Tibial artery (tissue), 4 donors: Measurements from ENCODE around the gene PIGH.

ENCODE experiments used
- DNase-seq, 2 donors: peaks; one replicate each; pipeline ENCODE4 v3.0.0-alpha.2; 2019
- H3K27ac ChIP-seq, 2 donors: fragments of 200-600 bp; sonication (generic) in 1 of 2; 1 replicate in 1 of 2; 2 replicates in 1 of 2; pipeline ENCODE4 v1.5.1; 2018 to 2019; ENCODE audit warnings: mild to moderate bottlenecking in 1 of 2
- H3K27me3 ChIP-seq, 2 donors: fragments of 200-600 bp; sonication (generic) in 1 of 2; one replicate each; pipeline versions ENCODE4 v1.5.1 to v1.6.0; 2016 to 2019
- H3K36me3 ChIP-seq, 3 donors: fragments of 200-600 bp; sonication (generic) in 2 of 3; one replicate each; pipeline ENCODE4 v1.5.1; 2016 to 2019; ENCODE audit warnings: mild to moderate bottlenecking in 2 of 3
- H3K4me1 ChIP-seq, 4 donors: fragments of 200-600 bp; sonication (generic) in 2 of 4; 1 replicate in 3 of 4; 2 replicates in 1 of 4; pipeline ENCODE4 v1.5.1; 2016 to 2019
- H3K4me3 ChIP-seq, 2 donors: fragments of 200-600 bp; sonication (generic) in 1 of 2; 1 replicate in 1 of 2; 2 replicates in 1 of 2; pipeline ENCODE4 v1.5.1; 2018 to 2019; ENCODE audit warnings: mild to moderate bottlenecking in 2 of 2
- H3K9me3 ChIP-seq, 3 donors: fragments of 200-600 bp; sonication (generic) in 1 of 3; one replicate each; pipeline ENCODE4 v1.5.1; 2016 to 2019
- intact Hi-C: fragments of 100-400 bp; cut with DNase I; formaldehyde crosslinking; loops from one replicate; pipeline ENCODE4 v1.15.0; 2023; ENCODE audit warnings: low total_unique reads
- TF ChIP-seq, protein P1 (sequence below), 2 experiments: fragments of 200-600 bp in 1 of 2; fragments of 450-650 bp in 1 of 2; IDR thresholded peaks; one replicate each; pipeline ENCODE4 v1.5.1; 2017 to 2019; ENCODE audit warnings: antibody characterized with exemption in 2 of 2, mild to moderate bottlenecking in 1 of 2, moderate library complexity in 1 of 2

PIGH gene

DNA sequence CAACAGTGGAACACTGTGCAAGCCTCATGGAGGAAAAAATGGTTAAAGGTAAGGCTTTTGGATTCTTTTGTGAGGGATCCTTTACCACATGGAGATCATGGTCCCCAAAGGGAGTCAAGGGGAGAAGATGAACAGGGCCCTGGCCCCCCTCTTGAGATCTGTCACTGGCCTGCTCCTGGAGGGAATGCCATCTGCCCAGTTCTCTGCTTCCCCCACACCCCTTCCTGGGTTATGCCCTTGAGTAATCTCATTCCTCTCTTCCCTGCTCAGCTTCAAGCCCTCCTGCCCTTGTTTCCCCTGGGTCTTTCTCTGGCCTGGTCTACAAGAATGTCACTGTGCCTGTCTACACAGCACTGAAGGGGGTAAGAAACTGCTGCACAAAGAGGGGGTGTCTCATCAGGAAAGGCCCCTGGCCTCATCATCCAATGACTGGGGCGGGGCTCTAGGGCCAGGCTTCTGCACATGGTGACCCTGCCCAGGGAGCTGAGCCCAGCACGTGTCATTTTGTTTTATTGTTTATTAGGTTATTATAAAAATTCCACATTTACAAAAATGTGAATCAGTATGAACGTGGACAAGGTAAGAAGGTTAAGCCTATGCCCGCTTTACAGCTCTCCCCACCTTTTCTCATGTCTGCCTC is 30.3 kb downstream of the PIGH start:
- intact Hi-C loops = loop anchor here (5.0 kb wide), 1 partner anchor 142 kb away; no protein-coding TSS in a partner anchor
- peak in 1 of 2 donors; percentile 24 for DNase-seq
- no peak overlapping the region for H3K4me3 ChIP-seq
- H3K27me3 ChIP-seq = peaks cover 0 to 3% of the 10 kb centered on the region in 2 donors
- no peaks in the 10 kb centered on the region for H3K4me1 ChIP-seq
- TF ChIP-seq, protein P1, sequence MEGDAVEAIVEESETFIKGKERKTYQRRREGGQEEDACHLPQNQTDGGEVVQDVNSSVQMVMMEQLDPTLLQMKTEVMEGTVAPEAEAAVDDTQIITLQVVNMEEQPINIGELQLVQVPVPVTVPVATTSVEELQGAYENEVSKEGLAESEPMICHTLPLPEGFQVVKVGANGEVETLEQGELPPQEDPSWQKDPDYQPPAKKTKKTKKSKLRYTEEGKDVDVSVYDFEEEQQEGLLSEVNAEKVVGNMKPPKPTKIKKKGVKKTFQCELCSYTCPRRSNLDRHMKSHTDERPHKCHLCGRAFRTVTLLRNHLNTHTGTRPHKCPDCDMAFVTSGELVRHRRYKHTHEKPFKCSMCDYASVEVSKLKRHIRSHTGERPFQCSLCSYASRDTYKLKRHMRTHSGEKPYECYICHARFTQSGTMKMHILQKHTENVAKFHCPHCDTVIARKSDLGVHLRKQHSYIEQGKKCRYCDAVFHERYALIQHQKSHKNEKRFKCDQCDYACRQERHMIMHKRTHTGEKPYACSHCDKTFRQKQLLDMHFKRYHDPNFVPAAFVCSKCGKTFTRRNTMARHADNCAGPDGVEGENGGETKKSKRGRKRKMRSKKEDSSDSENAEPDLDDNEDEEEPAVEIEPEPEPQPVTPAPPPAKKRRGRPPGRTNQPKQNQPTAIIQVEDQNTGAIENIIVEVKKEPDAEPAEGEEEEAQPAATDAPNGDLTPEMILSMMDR (IDR thresholded peaks at IDR 0.05) = no peak
- no peak overlapping the region for H3K27ac ChIP-seq
- H3K36me3 ChIP-seq = no peaks in the 10 kb centered on the region
- no peaks in the 10 kb centered on the region for H3K9me3 ChIP-seq

DNA sequence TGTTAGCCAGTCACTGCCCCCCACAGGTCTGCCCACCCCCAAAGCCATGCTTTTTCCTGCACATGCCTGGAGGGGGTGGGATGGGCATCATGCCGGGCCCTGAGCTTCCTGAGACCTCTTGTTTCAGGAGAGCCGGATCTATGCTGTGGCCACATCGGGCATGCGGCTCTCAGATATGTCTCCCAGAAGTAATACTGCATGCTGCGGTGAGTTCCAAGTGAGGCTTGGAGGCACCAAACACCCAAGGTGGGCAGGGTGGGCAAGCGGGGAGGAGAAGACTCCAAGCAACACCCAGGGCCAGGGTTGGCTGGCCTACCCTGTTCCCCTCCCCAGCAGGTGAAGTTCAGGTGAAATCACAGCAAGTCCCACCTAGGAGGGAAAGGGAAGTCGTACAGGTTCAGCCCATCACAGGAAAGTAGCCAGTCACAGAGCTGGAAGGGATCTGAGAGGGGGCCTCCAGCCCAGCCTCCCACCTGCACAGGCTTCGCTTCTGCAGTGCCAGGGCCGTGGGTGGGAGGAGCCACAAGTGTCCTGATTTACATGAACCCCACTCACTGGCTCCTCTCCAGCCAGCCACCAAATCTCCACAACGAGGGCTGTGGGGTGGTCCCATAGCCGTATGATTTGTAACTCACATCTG is 30.9 kb downstream of the PIGH start:
- Histone ChIP-seq H3K4me3 (no peak overlapping the region), H3K4me1 (no peaks in the 10 kb centered on the region), H3K9me3 (no peaks in the 10 kb centered on the region), H3K27ac (no peak overlapping the region), H3K27me3 (peaks cover 0 to 3% of the 10 kb centered on the region in 2 donors), H3K36me3 (no peaks in the 10 kb centered on the region)
- intact Hi-C loops = no loop called here
- peak in 1 of 2 donors; percentile 64 for DNase-seq
- TF ChIP-seq, protein P1 (IDR thresholded peaks at IDR 0.05) = no peak

DNA sequence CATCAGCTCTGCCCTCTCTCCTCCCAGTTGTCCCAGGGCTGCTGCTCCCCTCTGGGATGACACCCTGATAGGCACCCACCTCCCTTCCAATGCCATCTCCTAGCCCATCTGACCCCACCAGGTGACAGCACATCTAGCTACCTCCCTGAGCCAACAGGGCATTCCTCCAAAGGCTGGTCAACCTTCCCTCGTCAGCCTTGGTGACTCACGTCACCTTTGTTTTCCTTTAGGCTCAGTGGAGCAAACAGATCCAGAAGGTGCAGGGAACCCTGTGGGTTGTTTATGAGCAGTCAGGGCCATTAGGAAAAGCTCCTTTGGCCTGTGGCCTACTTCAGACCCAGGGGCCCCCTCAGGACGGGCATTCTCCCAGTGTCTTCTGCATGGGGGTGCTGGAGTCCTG is 32.4 kb downstream of the PIGH start:
- no peaks in the 10 kb centered on the region for H3K9me3 ChIP-seq
- H3K4me3 ChIP-seq = no peak overlapping the region
- intact Hi-C loops = no loop called here
- peaks cover 0 to 3% of the 10 kb centered on the region in 2 donors for H3K27me3 ChIP-seq
- H3K4me1 ChIP-seq = no peaks in the 10 kb centered on the region
- peak in 1 of 2 donors; percentile 50 for DNase-seq
- TF ChIP-seq, protein P1 (IDR thresholded peaks at IDR 0.05) = no peak
- no peak overlapping the region for H3K27ac ChIP-seq
- H3K36me3 ChIP-seq = peaks cover 0 to 3% (median 0%) of the 10 kb centered on the region in 3 donors

DNA sequence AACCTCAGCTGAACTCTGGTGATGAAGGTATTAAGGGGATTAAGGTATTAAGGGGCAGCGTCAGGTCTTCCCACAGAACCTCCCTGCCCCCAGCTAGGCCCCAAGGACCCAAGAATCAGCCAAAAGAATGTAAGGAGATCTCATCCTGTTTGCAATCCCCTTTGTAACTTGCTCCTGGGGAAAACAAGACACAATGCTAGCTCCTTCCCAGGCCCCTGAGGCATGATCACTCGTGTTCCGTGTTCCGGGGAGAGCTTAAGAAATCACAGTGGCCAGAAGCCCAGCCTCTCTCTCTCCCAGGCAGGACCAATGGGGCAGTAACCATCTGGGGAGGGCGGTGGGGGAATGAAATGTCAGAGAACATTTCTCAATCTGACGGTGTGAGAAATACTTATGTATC is 33.2 kb downstream of the PIGH start:
- Histone ChIP-seq H3K4me1 (no peaks in the 10 kb centered on the region), H3K4me3 (no peak overlapping the region), H3K27me3 (peaks cover 0 to 3% of the 10 kb centered on the region in 2 donors), H3K9me3 (no peaks in the 10 kb centered on the region), H3K27ac (no peak overlapping the region), H3K36me3 (peaks cover 0 to 8% (median 0%) of the 10 kb centered on the region in 3 donors)
- peak in 1 of 2 donors; percentile 57 for DNase-seq
- TF ChIP-seq, protein P1 (IDR thresholded peaks at IDR 0.05) = no peak
- intact Hi-C loops = no loop called here

DNA sequence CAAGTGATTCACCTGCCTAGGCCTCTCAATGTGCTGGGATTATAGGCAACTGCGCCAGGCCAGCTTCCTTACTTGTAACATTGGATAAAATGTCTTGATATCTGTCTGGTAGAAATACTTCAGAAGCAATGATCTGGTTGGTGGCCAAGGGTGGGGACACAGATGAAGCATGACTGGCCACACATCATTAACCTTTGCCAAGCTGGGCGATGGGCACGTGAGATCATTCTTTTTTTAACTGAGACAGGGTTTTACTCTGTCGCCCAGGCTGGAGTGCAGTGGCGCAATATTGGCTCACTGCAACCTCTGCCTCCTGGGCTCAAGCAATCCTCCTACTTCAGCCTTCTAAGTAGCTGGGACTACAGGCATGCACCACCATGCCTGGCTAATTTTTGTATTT is 35.8 kb downstream of the PIGH start:
- DNase-seq = peak in 1 of 2 donors; percentile 54
- Histone ChIP-seq H3K9me3 (no peaks in the 10 kb centered on the region), H3K36me3 (peaks cover 0 to 8% (median 0%) of the 10 kb centered on the region in 3 donors), H3K27me3 (no peaks in the 10 kb centered on the region), H3K4me1 (no peaks in the 10 kb centered on the region), H3K4me3 (no peak overlapping the region), H3K27ac (no peak overlapping the region)
- TF ChIP-seq, protein P1 (IDR thresholded peaks at IDR 0.05) = no peak
- intact Hi-C loops = no loop called here
